Smooth muscle cell (in vitro differentiated cells): ENCODE measurements around the gene NFXL1. TPM values are rescaled to one million over a fixed set of nuclear protein-coding genes. Genes with fewer than 3 reads are reported as not detected.
A peak's percentile ranks its signal among the peaks of the same experiment; 100 is the strongest.

Source experiments
- DNase-seq: peaks from one replicate; lab custom pipeline; 2025; ENCODE audit not compliant: unreplicated experiment; lab: John Stamatoyannopoulos, UW
- H2AFZ ChIP-seq: fragments of 200-600 bp; sonication (generic); 2 replicates; pipeline ENCODE4 v1.6.0; 2016; ENCODE audit warnings: antibody characterized with exemption, low read depth, mild to moderate bottlenecking
- H3F3A ChIP-seq: fragments of 200-600 bp; sonication (generic); 2 replicates; pipeline ENCODE4 v1.6.0; 2017; ENCODE audit warnings: antibody characterized with exemption, low read depth
- H3K27ac ChIP-seq: fragments of 200-600 bp; sonication (generic); 2 replicates; pipeline ENCODE4 v1.5.1; 2016; ENCODE audit warnings: low read depth, mild to moderate bottlenecking
- H3K27me3 ChIP-seq: fragments of 200-600 bp; sonication (generic); 2 replicates; pipeline ENCODE4 v1.6.1; 2016; ENCODE audit warnings: low read depth, mild to moderate bottlenecking
- H3K36me3 ChIP-seq: fragments of 200-600 bp; sonication (generic); 2 replicates; pipeline ENCODE4 v1.5.1; 2016; ENCODE audit warnings: low read depth
- H3K4me1 ChIP-seq: fragments of 200-600 bp; sonication (generic); 2 replicates; pipeline ENCODE4 v1.5.1; 2016; ENCODE audit warnings: low read depth
- H3K4me2 ChIP-seq: fragments of 200-600 bp; sonication (generic); 2 replicates; pipeline ENCODE4 v1.6.0; 2016; ENCODE audit warnings: mild to moderate bottlenecking
- H3K4me3 ChIP-seq: fragments of 200-600 bp; sonication (generic); 2 replicates; pipeline ENCODE4 v1.5.1; 2016; ENCODE audit warnings: mild to moderate bottlenecking
- H3K79me2 ChIP-seq: fragments of 200-600 bp; sonication (generic); 2 replicates; pipeline ENCODE4 v1.6.0; 2016; ENCODE audit warnings: low read depth, mild to moderate bottlenecking
- H3K9ac ChIP-seq: fragments of 200-600 bp; sonication (generic); 2 replicates; pipeline ENCODE4 v1.6.0; 2016; ENCODE audit warnings: low read depth
- H3K9me3 ChIP-seq: fragments of 200-600 bp; sonication (generic); replicated peaks from 2 replicates; pipeline ENCODE4 v1.5.1; 2016; ENCODE audit warnings: low read depth
- H4K20me1 ChIP-seq: fragments of 200-600 bp; sonication (generic); 2 replicates; pipeline ENCODE4 v1.6.0; 2016; ENCODE audit warnings: low read depth
- WGBS: methylation state at CpG from one replicate; pipeline ENCODE4 v1.1.7; 2016; ENCODE audit warnings: low lambda C conversion rate; 5-methylcytosine and 5-hydroxymethylcytosine counted together
- polyA plus RNA-seq: library from polyadenylated mRNA; unstranded; fragments of >200 nt; fragmentation: Nextera tagmentation; extraction: Ambion mirVana; gene quantifications from 2 replicates; pipeline ENCODE4 v1.2.1, GENCODE V29; 2016
- total RNA-seq: library from RNA; depleted of rRNA; stranded (reverse); fragments of >200 nt; gene quantifications from 2 replicates; pipeline ENCODE4 v1.2.3, GENCODE V29; 2014
- TF ChIP-seq, protein P1 (sequence below): fragments of 200-600 bp; sonication (generic); IDR thresholded peaks from 2 replicates; pipeline ENCODE4 v1.5.1; 2017; ENCODE audit warnings: borderline replicate concordance, mild to moderate bottlenecking, antibody characterized with exemption; ENCODE audit not compliant: insufficient read depth, poor library complexity, severe bottlenecking

The NFXL1 gene
- total and polyA plus RNA-seq, 2 experiments from 2014 or later: 6.5 to 14.7 TPM

DNA sequence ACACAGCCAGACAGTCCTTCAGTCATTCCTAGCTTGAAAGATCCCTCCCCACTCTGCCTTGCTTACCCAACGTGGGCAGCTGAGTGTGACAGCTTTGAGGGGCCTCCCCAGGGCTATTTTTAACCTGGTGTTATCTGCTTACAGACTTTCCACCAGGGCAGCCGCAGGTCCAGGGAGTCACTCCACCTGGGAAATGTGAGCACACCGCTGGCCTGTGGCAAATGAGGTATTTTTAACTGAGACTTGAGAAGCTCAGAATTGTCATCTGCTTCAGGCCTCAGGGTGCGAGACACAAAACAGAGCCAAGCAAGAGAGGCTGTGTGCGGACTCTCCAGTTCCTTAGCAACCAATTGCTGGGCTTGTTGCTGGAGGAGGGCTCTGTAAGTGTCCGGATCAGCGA lies 89.5 kb downstream of the NFXL1 start:
- Histone ChIP-seq H3K4me2 (peak overlapping the region; percentile 51), H3K36me3 (no peaks in the 10 kb centered on the region), H3K4me1 (peaks cover 6% of the 10 kb centered on the region), H3K79me2 (no peaks in the 10 kb centered on the region), H2AFZ (no peak overlapping the region), H3K9me3 (no peaks in the 10 kb centered on the region), H4K20me1 (no peaks in the 10 kb centered on the region), H3K27ac (peak overlapping the region; percentile 49), H3F3A (no peaks in the 10 kb centered on the region), H3K4me3 (no peak overlapping the region), H3K27me3 (no peaks in the 10 kb centered on the region), H3K9ac (peak overlapping the region; percentile 2)
- TF ChIP-seq, protein P1, sequence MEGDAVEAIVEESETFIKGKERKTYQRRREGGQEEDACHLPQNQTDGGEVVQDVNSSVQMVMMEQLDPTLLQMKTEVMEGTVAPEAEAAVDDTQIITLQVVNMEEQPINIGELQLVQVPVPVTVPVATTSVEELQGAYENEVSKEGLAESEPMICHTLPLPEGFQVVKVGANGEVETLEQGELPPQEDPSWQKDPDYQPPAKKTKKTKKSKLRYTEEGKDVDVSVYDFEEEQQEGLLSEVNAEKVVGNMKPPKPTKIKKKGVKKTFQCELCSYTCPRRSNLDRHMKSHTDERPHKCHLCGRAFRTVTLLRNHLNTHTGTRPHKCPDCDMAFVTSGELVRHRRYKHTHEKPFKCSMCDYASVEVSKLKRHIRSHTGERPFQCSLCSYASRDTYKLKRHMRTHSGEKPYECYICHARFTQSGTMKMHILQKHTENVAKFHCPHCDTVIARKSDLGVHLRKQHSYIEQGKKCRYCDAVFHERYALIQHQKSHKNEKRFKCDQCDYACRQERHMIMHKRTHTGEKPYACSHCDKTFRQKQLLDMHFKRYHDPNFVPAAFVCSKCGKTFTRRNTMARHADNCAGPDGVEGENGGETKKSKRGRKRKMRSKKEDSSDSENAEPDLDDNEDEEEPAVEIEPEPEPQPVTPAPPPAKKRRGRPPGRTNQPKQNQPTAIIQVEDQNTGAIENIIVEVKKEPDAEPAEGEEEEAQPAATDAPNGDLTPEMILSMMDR: no peak
- 13% methylated on average over 7 of the region's 7 CpGs for WGBS
- DNase-seq: no peak

DNA sequence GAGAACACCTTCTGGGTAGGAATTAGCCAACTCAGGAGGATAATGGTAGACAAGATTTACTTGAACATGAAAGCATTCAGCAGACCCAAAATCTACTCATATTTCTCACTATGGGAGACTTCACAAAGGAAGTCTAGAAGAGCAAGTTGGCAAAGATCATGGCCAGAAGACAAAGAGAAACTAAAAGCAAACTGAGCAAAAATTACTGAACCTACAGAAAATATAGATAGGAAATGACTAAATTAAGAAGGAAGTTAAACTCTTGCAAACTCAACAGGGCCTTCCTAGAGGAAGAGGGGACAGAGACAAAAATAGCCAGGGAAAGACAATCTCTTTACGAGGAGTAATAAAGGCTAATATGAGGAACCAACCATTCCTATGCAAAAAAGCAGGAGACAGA lies 95.2 kb downstream of the NFXL1 start:
- H3F3A ChIP-seq: no peaks in the 10 kb centered on the region
- TF ChIP-seq, protein P1: no peak
- no peaks in the 10 kb centered on the region for H3K79me2 ChIP-seq
- 87% methylated on average over 1 of the region's 1 CpG for WGBS
- H4K20me1 ChIP-seq: no peaks in the 10 kb centered on the region
- H3K27ac ChIP-seq: no peak overlapping the region
- no peak overlapping the region for H3K9ac ChIP-seq
- no peak overlapping the region for H3K4me3 ChIP-seq
- no peaks in the 10 kb centered on the region for H3K9me3 ChIP-seq
- no peak for DNase-seq
- H3K4me1 ChIP-seq: no peaks in the 10 kb centered on the region
- no peaks in the 10 kb centered on the region for H3K27me3 ChIP-seq
- H3K4me2 ChIP-seq: no peak overlapping the region
- no peak overlapping the region for H2AFZ ChIP-seq
- H3K36me3 ChIP-seq: no peaks in the 10 kb centered on the region

DNA sequence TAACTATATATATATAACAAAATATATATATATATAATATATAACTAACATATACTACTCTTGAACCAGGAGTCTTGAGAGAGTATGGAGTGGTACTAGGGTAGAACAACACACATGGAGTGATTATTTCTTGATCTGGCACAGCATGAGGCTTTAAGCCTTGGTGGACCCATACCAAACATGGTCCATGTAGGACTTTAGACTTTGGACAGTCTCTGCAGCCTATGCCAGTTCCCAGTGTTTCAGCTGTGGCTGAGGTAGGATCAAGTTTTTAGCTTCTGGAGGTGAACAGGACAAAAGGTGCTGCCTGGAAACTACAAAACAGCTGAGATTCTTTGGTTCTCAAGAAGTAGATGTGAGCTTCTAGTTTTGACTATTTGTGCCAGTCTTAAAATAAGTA lies 97.1 kb downstream of the NFXL1 start:
- no peaks in the 10 kb centered on the region for H3K79me2 ChIP-seq
- no peaks in the 10 kb centered on the region for H3K27me3 ChIP-seq
- H3K4me3 ChIP-seq: no peak overlapping the region
- H3F3A ChIP-seq: no peaks in the 10 kb centered on the region
- H3K9me3 ChIP-seq: no peaks in the 10 kb centered on the region
- no peak overlapping the region for H2AFZ ChIP-seq
- no peak overlapping the region for H3K9ac ChIP-seq
- H3K27ac ChIP-seq: no peak overlapping the region
- H3K4me2 ChIP-seq: no peak overlapping the region
- no peaks in the 10 kb centered on the region for H3K36me3 ChIP-seq
- DNase-seq: no peak
- TF ChIP-seq, protein P1: no peak
- H3K4me1 ChIP-seq: no peaks in the 10 kb centered on the region
- no peaks in the 10 kb centered on the region for H4K20me1 ChIP-seq

DNA sequence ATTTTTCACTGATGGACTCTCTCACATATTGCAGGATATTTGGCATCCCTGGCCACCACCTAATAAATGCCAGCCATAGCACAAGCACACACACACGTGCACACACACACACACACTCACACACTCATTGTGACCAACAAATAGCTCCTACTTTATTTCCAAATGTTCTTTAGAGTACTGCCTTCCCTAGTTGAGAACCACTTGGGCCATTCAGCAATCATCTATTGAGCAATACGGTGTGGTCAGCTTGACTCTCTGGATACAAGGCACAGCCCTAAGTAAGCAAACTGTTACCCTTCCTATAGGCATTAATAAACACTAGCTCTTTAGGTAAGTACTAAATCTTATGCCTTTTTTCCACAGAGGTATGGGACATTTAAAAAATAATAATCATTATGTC lies 97.6 kb downstream of the NFXL1 start:
- Histone ChIP-seq H4K20me1 (no peaks in the 10 kb centered on the region), H3F3A (no peaks in the 10 kb centered on the region), H3K36me3 (no peaks in the 10 kb centered on the region), H3K4me2 (no peak overlapping the region), H3K27ac (no peak overlapping the region), H3K4me1 (no peaks in the 10 kb centered on the region), H3K9ac (no peak overlapping the region), H3K4me3 (no peak overlapping the region), H3K79me2 (no peaks in the 10 kb centered on the region), H3K9me3 (no peaks in the 10 kb centered on the region), H3K27me3 (no peaks in the 10 kb centered on the region), H2AFZ (no peak overlapping the region)
- TF ChIP-seq, protein P1: no peak
- 100% methylated on average over 2 of the region's 2 CpGs for WGBS
- DNase-seq: no peak
